Testis (tissue), 3 donors: ENCODE data around the gene NEK4. TPM values are rescaled to one million over a fixed set of nuclear protein-coding genes. Genes with fewer than 3 reads are reported as not detected.

Experiments used
- DNase-seq: peaks from one replicate; pipeline ENCODE4 v3.0.0-alpha.2; 2019
- H3K27ac ChIP-seq, 2 donors: fragments of 200-600 bp; sonication (generic); one replicate each; pipeline ENCODE4 v1.5.1; 2019
- H3K27me3 ChIP-seq: fragments of 200-600 bp; sonication (generic); one replicate; pipeline ENCODE4 v1.5.1; 2019
- H3K36me3 ChIP-seq: fragments of 200-600 bp; sonication (generic); one replicate; pipeline ENCODE4 v1.5.1; 2017; ENCODE audit warnings: low read depth; ENCODE audit errors: missing control alignments
- H3K4me1 ChIP-seq: fragments of 200-600 bp; sonication (generic); one replicate; pipeline ENCODE4 v1.5.1; 2019
- H3K4me3 ChIP-seq, 2 donors: fragments of 200-600 bp; sonication (generic); one replicate each; pipeline ENCODE4 v1.5.1; 2017 to 2019
- H3K9me3 ChIP-seq: fragments of 200-600 bp; sonication (generic); one replicate; pipeline ENCODE4 v1.5.1; 2017
- POLR2A ChIP-seq: fragments of 450-650 bp; IDR thresholded peaks from one replicate; pipeline ENCODE4 v1.6.1; 2017; ENCODE audit warnings: antibody characterized with exemption, mild to moderate bottlenecking, moderate library complexity
- WGBS, 2 donors: methylation state at CpG; one replicate each; pipeline ENCODE4 v1.1.5; 2018; 5-methylcytosine and 5-hydroxymethylcytosine counted together
- intact Hi-C: fragments of 100-400 bp; cut with DNase I; formaldehyde crosslinking; loops from one replicate; pipeline ENCODE4 v1.15.1; 2023; ENCODE audit warnings: low total_unique reads
- polyA plus RNA-seq: library from polyadenylated mRNA; stranded (reverse); fragments of 350-450 nt; fragmentation: Illumina TruSeq; extraction: RNeasy Lipid Tissue Mini Kit (QIAGEN cat#74804); gene quantifications from one replicate; pipeline ENCODE4 v1.2.3, GENCODE V29; 2014; ENCODE audit warnings: low read depth, low replicate concordance; ENCODE audit not compliant: insufficient read depth
- small RNA-seq, 2 donors: library from RNA; depleted of rRNA; stranded (forward); fragments of <200 nt; gene quantifications; one replicate each; pipeline ENCODE3, GENCODE V24; 2016
- total RNA-seq, 2 donors: library from RNA; depleted of rRNA; stranded (reverse); fragments of >200 nt; gene quantifications; one replicate each; pipeline ENCODE4 v1.2.3, GENCODE V29; 2016
- TF ChIP-seq, protein P1 (sequence below), 3 experiments: fragments of 450-650 bp in 2 of 3; fragments of 200-600 bp in 1 of 3; sonication (generic) in 1 of 3; IDR thresholded peaks; one replicate each; pipeline ENCODE4 v1.5.1; 2016 to 2019; ENCODE audit warnings: antibody characterized with exemption in 3 of 3, mild to moderate bottlenecking in 2 of 3, moderate library complexity in 1 of 3

Gene NEK4
- total and polyA plus RNA-seq, 3 donors from 2014 or later: 66.6 to 114 (median 70.2) TPM

DNA sequence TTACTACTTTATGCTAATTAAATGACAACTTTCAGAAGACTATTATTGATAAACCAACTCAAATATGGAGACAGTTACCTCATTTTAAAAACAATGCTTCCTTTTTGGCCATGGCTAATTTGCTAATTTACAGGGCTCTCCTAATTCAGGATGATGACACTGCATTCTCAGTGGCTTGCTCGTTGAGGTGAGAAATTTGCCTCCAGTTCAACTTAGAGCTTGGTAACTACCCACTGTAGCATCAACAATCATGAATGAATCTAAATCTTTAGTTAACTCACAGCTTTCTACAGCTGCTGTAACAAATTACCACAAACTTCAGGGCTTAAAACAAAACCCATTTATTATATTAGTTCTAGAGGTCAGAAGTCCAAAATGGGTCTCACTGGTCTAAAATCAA, 99.1 kb downstream of the NEK4 start:
- DNase-seq: no peak
- TF ChIP-seq, protein P1, sequence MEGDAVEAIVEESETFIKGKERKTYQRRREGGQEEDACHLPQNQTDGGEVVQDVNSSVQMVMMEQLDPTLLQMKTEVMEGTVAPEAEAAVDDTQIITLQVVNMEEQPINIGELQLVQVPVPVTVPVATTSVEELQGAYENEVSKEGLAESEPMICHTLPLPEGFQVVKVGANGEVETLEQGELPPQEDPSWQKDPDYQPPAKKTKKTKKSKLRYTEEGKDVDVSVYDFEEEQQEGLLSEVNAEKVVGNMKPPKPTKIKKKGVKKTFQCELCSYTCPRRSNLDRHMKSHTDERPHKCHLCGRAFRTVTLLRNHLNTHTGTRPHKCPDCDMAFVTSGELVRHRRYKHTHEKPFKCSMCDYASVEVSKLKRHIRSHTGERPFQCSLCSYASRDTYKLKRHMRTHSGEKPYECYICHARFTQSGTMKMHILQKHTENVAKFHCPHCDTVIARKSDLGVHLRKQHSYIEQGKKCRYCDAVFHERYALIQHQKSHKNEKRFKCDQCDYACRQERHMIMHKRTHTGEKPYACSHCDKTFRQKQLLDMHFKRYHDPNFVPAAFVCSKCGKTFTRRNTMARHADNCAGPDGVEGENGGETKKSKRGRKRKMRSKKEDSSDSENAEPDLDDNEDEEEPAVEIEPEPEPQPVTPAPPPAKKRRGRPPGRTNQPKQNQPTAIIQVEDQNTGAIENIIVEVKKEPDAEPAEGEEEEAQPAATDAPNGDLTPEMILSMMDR (IDR thresholded peaks at IDR 0.05): no peak
- no peak for TF ChIP-seq POLR2A
- H3K4me3 ChIP-seq: no peak overlapping the region

DNA sequence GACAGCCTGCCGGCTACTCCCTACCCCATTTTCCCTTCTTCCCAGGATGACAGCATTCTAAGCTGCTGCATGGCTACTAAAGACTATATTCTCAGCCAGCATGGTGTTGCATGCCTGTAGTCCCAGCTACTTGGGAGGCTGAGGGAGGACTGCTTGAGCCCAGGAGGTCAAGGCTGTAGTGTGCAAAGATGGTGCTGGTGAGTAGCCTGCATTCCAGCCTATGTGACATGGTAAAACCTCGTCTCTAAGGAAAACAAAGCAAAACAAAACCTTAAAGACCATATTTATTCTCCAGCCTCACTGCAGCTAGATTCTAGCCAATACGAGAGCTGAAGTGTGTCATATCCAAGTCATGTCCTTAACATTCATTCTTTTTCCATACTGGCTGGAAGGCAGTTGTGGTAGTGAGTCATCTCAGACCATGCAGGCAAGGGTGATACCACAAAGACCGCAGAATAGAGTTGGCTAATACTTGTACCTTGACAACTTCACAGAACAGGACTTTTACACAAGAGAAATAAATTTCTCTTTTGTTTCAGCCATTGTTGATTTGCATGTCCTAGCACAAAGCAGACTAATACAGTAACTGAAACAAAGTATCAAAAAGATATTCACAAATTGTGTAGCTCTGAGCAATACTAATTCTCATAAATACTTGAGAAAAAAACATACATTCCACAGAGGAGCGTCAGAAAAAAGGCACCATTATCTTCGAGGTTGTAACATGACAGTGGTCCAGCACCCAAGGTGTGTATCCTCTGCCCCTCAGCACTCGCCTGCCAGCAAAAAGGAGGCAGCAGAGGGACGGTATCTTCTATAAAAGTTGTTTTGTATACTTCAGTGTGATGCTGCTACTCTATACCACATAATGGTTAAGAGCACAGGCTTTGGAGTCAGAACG, 99.9 kb downstream of the NEK4 start:
- DNase-seq: peak; percentile 55

More for the DNA sequence above, 99.1 kb downstream of the NEK4 start:
- peaks cover 15% of the 10 kb centered on the region for H3K4me1 ChIP-seq
- WGBS, 2 donors: 72 to 79% methylated on average over 1 of the region's 1 CpG
- no peaks in the 10 kb centered on the region for H3K9me3 ChIP-seq
- intact Hi-C loops: no loop called here
- H3K27ac ChIP-seq: peak overlapping the region in 1 of 2 donors; percentile 38
- no peaks in the 10 kb centered on the region for H3K27me3 ChIP-seq
- no peaks in the 10 kb centered on the region for H3K36me3 ChIP-seq

DNA sequence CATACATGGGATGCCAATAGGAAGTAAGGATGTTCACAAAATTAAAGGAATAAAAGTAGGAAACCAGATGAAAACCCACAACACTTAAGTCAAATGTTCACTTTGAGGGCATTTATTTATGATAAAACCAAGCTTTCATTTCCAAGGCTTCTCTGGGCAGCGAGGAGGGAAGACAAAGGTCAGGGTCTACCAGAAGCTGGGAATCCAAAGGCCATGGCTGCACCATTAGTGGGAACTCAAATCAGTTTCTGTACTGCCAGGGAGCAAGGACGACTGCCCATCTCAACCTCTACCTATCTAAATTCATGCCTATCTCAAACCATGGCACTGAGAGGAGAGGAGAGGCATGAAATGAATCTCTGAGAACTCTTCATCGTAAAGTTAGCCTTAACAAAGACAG, 107.6 kb downstream of the NEK4 start:
- H3K27ac ChIP-seq: no peak overlapping the region
- intact Hi-C loops: no loop called here
- 80 to 88% methylated on average over 3 of the region's 3 CpGs for WGBS, 2 donors
- no peak for TF ChIP-seq POLR2A
- TF ChIP-seq, protein P1 (IDR thresholded peaks at IDR 0.05): no peak
- H3K27me3 ChIP-seq: no peaks in the 10 kb centered on the region
- H3K4me3 ChIP-seq: no peak overlapping the region
- H3K4me1 ChIP-seq: no peaks in the 10 kb centered on the region
- DNase-seq: no peak
- no peaks in the 10 kb centered on the region for H3K9me3 ChIP-seq
- H3K36me3 ChIP-seq: no peaks in the 10 kb centered on the region

More for the DNA sequence above, 99.9 kb downstream of the NEK4 start:
- Histone ChIP-seq H3K4me3 (no peak overlapping the region), H3K27me3 (no peaks in the 10 kb centered on the region), H3K27ac (peak overlapping the region; percentile 25 to 38), H3K4me1 (peaks cover 15% of the 10 kb centered on the region), H3K9me3 (no peaks in the 10 kb centered on the region), H3K36me3 (no peaks in the 10 kb centered on the region)
- intact Hi-C loops: no loop called here
- WGBS, 2 donors: 51 to 55% methylated on average over 9 of the region's 9 CpGs
- no peak for TF ChIP-seq POLR2A
- TF ChIP-seq, protein P1 (IDR thresholded peaks at IDR 0.05): no peak

DNA sequence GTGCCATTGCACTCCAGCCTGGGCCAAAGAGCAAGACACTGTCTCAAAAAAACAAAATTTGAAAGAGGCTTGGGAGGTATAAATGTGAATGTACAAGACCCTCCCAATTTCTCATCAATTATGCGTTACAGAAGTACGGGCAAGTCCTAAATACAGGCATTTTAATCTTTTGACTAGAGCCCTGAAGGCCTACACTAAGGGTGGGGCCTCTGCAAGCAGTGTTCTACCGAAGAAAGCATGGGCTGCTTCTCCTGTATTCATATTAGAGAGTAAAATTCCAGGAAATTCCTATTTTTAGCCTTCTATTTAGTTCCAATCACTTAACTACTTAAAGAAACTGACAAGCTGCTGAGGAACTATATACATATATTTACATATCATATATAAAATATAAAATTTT, 110.7 kb downstream of the NEK4 start:
- H3K27me3 ChIP-seq: no peaks in the 10 kb centered on the region
- no peaks in the 10 kb centered on the region for H3K9me3 ChIP-seq
- H3K4me1 ChIP-seq: no peaks in the 10 kb centered on the region
- WGBS, 2 donors: 65 to 98% methylated on average over 3 of the region's 3 CpGs
- no peak overlapping the region for H3K27ac ChIP-seq
- no peak for DNase-seq
- H3K4me3 ChIP-seq: no peak overlapping the region
- intact Hi-C loops: no loop called here
- TF ChIP-seq, protein P1 (IDR thresholded peaks at IDR 0.05): no peak
- H3K36me3 ChIP-seq: no peaks in the 10 kb centered on the region

Small RNAs within 50 kb of the gene (small RNA-seq; reads per million reads assigned to genes)
- gene AC006254.2 (0 reads per million in 2 donors), gene RF00569 (3,496 to 5,185 reads per million in 2 donors), gene RF01183 (0 reads per million in 2 donors), gene SNORD19 (0 reads per million in 2 donors), gene SNORD19B (0 reads per million in 2 donors), gene SNORD69 (3,527 to 3,634 reads per million in 2 donors)

Other genes with a start within 250 kb of the NEK4 start
- 100 to 1,000 TPM; 137 to 147 TPM for gene NT5DC2, start 237.1 kb downstream of the NEK4 start, total RNA-seq
- gene NT5DC2, start 237.1 kb downstream of the NEK4 start, polyA plus RNA-seq: 92.4 TPM
- 10 to 100 TPM; 23.0 to 30.5 TPM for gene UQCC5, start 234.3 kb downstream of the NEK4 start, total RNA-seq
- 37.0 TPM for gene UQCC5, start 234.3 kb downstream of the NEK4 start, polyA plus RNA-seq
- gene PBRM1, start 85.0 kb downstream of the NEK4 start, total RNA-seq: 100 to 1,000 TPM in 1 of 2 donors, 10 to 100 TPM in 1; 99.8 to 109 TPM
- 28.9 TPM for gene PBRM1, start 85.0 kb downstream of the NEK4 start, polyA plus RNA-seq
- 10 to 100 TPM; 50.6 to 57.7 TPM for gene GNL3, start 84.9 kb downstream of the NEK4 start, total RNA-seq
- gene GNL3, start 84.9 kb downstream of the NEK4 start, polyA plus RNA-seq: 36.3 TPM
- 100 to 1,000 TPM; 107 to 117 TPM for gene GLT8D1, start 65.1 kb downstream of the NEK4 start, total RNA-seq
- gene GLT8D1, start 65.1 kb downstream of the NEK4 start, polyA plus RNA-seq: 165 TPM
- gene SPCS1, start 64.8 kb downstream of the NEK4 start, total RNA-seq: 100 to 1,000 TPM; 166 to 179 TPM
- gene SPCS1, start 64.8 kb downstream of the NEK4 start, polyA plus RNA-seq: 340 TPM
- gene ITIH1, start 6.7 kb upstream of the NEK4 start, total RNA-seq: 1 to 10 TPM; 1.8 to 3.5 TPM
- 2.9 TPM for gene ITIH1, start 6.7 kb upstream of the NEK4 start, polyA plus RNA-seq
- gene ITIH3, start 23.9 kb upstream of the NEK4 start, total RNA-seq: 1 to 10 TPM; 5.4 to 6.3 TPM
- 9.9 TPM for gene ITIH3, start 23.9 kb upstream of the NEK4 start, polyA plus RNA-seq
- 10 to 100 TPM; 16.8 to 19.9 TPM for gene ITIH4, start 59.7 kb upstream of the NEK4 start, total RNA-seq
- gene ITIH4, start 59.7 kb upstream of the NEK4 start, polyA plus RNA-seq: 30.2 TPM
- 1 to 10 TPM; 3.5 to 3.6 TPM for gene MUSTN1, start 64.1 kb upstream of the NEK4 start, total RNA-seq
- 21.7 TPM for gene MUSTN1, start 64.1 kb upstream of the NEK4 start, polyA plus RNA-seq
- 10 to 100 TPM; 33.2 to 42.9 TPM for gene STIMATE, start 126.6 kb upstream of the NEK4 start, total RNA-seq
- gene STIMATE, start 126.6 kb upstream of the NEK4 start, polyA plus RNA-seq: 16.7 TPM